MM.1S (cell line): ENCODE results near the gene TMEM156.
A peak's percentile ranks its signal among the peaks of the same experiment; 100 is the strongest.

Experiments
- DNase-seq: peaks from one replicate; pipeline ENCODE4 v3.0.0-alpha.2; 2015
- H2AFZ ChIP-seq: fragments of 300-600 bp; sonication (generic); 2 replicates; pipeline ENCODE4 v1.6.0; 2016; ENCODE audit warnings: antibody characterized with exemption, low read length
- H3F3A ChIP-seq: fragments of 300-600 bp; sonication (generic); 2 replicates; pipeline ENCODE4 v1.6.1; 2016; ENCODE audit warnings: mild to moderate bottlenecking, antibody characterized with exemption, low read length, moderate library complexity, mixed read lengths; ENCODE audit not compliant: insufficient read depth
- H3K27ac ChIP-seq: fragments of 300-600 bp; sonication (generic); 2 replicates; pipeline ENCODE4 v1.5.1; 2016; ENCODE audit warnings: mild to moderate bottlenecking, low read length
- H3K27me3 ChIP-seq: fragments of 300-600 bp; sonication (generic); replicated peaks from 2 replicates; pipeline ENCODE4 v1.6.0; 2016; ENCODE audit warnings: low read length; ENCODE audit not compliant: insufficient read depth
- H3K36me3 ChIP-seq: fragments of 300-600 bp; sonication (generic); replicated peaks from 2 replicates; pipeline ENCODE4 v1.6.1; 2016; ENCODE audit warnings: mild to moderate bottlenecking, low read length, mixed read lengths; ENCODE audit not compliant: insufficient read depth
- H3K4me1 ChIP-seq: fragments of 300-600 bp; sonication (generic); 2 replicates; pipeline ENCODE4 v1.6.1; 2016; ENCODE audit warnings: low read length, mixed read lengths
- H3K4me2 ChIP-seq: fragments of 300-600 bp; sonication (generic); 2 replicates; pipeline ENCODE4 v1.6.0; 2016; ENCODE audit warnings: low read depth, low read length
- H3K4me3 ChIP-seq: fragments of 300-600 bp; sonication (generic); 2 replicates; pipeline ENCODE4 v1.5.1; 2016; ENCODE audit warnings: low read length, mixed read lengths
- H3K79me2 ChIP-seq: fragments of 300-600 bp; sonication (generic); 2 replicates; pipeline ENCODE4 v1.6.1; 2016; ENCODE audit warnings: mixed run types, low read length, mixed read lengths
- H3K9ac ChIP-seq: fragments of 300-600 bp; sonication (generic); 2 replicates; pipeline ENCODE4 v1.6.1; 2016; ENCODE audit warnings: low read length, mixed read lengths
- H3K9me2 ChIP-seq: fragments of 300-600 bp; sonication (generic); replicated peaks from 2 replicates; pipeline ENCODE4 v1.6.1; 2016; ENCODE audit warnings: mild to moderate bottlenecking, low read length, mixed read lengths; ENCODE audit not compliant: insufficient read depth
- H3K9me3 ChIP-seq: fragments of 300-600 bp; sonication (generic); replicated peaks from 2 replicates; pipeline ENCODE4 v1.6.1; 2016; ENCODE audit warnings: mild to moderate bottlenecking, low read length, mixed read lengths; ENCODE audit not compliant: insufficient read depth
- H4K20me1 ChIP-seq: fragments of 300-600 bp; sonication (generic); 2 replicates; pipeline ENCODE4 v1.6.1; 2016; ENCODE audit warnings: mild to moderate bottlenecking, low read length, moderate library complexity, mixed read lengths; ENCODE audit not compliant: insufficient read depth
- EZH2 ChIP-seq: fragments of 300-600 bp; sonication (generic); optimal IDR thresholded peaks from 2 replicates; pipeline ENCODE3; 2017; ENCODE audit warnings: low read depth, mild to moderate bottlenecking, antibody characterized with exemption, low read length, mixed read lengths
- EZH2phosphoT487 ChIP-seq: fragments of 300-600 bp; sonication (generic); IDR thresholded peaks from 2 replicates; pipeline ENCODE4 v1.6.1; 2018; ENCODE audit warnings: antibody characterized with exemption, low read length
- TF ChIP-seq, protein P1 (sequence below): fragments of 300-600 bp; sonication (generic); IDR thresholded peaks from 2 replicates; pipeline ENCODE4 v1.5.1; 2016; ENCODE audit warnings: antibody characterized with exemption, low read length, mixed read lengths

Gene TMEM156

DNA sequence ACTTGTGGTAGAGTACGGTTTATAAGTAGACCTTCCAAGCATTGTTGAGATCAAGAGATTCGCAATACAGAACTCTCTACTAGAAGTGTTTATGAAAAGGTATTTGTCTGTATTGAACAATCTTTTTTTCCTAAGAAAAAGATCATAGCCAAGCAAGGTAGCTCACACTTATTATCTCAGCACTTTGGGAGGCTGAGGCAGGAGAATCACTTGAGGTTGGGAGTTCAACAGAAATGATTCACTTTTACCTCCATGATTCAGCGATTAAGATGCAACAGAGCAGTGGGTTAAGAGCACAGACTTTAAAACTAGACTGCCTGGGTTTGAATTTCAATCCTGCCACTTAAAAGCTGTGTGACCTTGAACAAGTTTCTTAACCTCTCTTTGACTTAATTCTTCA lies 74.3 kb downstream of the TMEM156 start:
- H2AFZ ChIP-seq: no peak overlapping the region
- peak overlapping the region; percentile 38; the same call in 1 of the 2 replicates for H3K4me2 ChIP-seq
- no peaks in the 10 kb centered on the region for H3K79me2 ChIP-seq
- no peak for DNase-seq
- H3K27ac ChIP-seq: no peak overlapping the region
- no peaks in the 10 kb centered on the region for H4K20me1 ChIP-seq
- H3K4me3 ChIP-seq: no peak overlapping the region
- no peak overlapping the region for H3K9ac ChIP-seq
- H3K9me3 ChIP-seq: no peaks in the 10 kb centered on the region
- TF ChIP-seq EZH2phosphoT487: no peak
- TF ChIP-seq, protein P1, sequence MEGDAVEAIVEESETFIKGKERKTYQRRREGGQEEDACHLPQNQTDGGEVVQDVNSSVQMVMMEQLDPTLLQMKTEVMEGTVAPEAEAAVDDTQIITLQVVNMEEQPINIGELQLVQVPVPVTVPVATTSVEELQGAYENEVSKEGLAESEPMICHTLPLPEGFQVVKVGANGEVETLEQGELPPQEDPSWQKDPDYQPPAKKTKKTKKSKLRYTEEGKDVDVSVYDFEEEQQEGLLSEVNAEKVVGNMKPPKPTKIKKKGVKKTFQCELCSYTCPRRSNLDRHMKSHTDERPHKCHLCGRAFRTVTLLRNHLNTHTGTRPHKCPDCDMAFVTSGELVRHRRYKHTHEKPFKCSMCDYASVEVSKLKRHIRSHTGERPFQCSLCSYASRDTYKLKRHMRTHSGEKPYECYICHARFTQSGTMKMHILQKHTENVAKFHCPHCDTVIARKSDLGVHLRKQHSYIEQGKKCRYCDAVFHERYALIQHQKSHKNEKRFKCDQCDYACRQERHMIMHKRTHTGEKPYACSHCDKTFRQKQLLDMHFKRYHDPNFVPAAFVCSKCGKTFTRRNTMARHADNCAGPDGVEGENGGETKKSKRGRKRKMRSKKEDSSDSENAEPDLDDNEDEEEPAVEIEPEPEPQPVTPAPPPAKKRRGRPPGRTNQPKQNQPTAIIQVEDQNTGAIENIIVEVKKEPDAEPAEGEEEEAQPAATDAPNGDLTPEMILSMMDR: no peak
- no peak for TF ChIP-seq EZH2
- no peaks in the 10 kb centered on the region for H3K36me3 ChIP-seq
- H3K9me2 ChIP-seq: no peaks in the 10 kb centered on the region
- no peaks in the 10 kb centered on the region for H3K27me3 ChIP-seq
- no peaks in the 10 kb centered on the region; the same call in 1 of the 2 replicates for H3F3A ChIP-seq
- H3K4me1 ChIP-seq: peaks cover 18% of the 10 kb centered on the region

DNA sequence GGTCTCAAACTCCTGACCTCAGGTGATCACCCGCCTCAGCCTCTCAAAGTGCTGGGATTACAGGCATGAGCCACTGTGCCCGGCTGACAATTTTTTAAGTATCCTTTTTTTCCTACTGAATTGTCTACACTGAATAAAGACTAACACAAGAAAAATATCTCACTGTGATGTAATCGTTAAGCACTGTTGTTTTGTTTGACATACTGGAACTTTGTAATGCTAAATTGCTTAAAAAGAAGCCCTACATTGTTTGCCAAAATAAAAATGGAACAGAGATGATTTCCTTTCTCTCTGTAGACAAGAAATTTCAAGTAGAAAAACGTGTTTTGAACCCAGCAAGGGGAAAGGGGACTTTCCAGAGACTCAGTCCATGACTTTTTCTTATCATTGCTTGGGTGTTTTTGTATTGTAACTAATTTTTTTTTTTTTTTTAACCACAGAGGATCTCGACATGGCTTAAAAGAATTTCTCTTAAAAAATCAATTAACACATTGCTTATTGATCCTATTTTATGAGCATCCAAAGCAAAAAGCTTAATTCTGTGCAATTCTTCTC lies 74.9 kb downstream of the TMEM156 start:
- Histone ChIP-seq H3K4me2 (0 out of 2 replicates have a peak overlapping the region, but pooled peaks have one; percentile 4), H3K9ac (no peak overlapping the region), H3K79me2 (no peaks in the 10 kb centered on the region), H3K9me3 (no peaks in the 10 kb centered on the region), H3K27ac (no peak overlapping the region), H3K27me3 (no peaks in the 10 kb centered on the region), H3K9me2 (no peaks in the 10 kb centered on the region), H3K4me1 (peaks cover 18% of the 10 kb centered on the region), H3K36me3 (no peaks in the 10 kb centered on the region), H4K20me1 (no peaks in the 10 kb centered on the region), H3F3A (no peaks in the 10 kb centered on the region; the same call in 1 of the 2 replicates), H2AFZ (no peak overlapping the region), H3K4me3 (no peak overlapping the region)
- TF ChIP-seq, protein P1: no peak
- TF ChIP-seq EZH2: no peak
- no peak for TF ChIP-seq EZH2phosphoT487
- peak; percentile 27 for DNase-seq

DNA sequence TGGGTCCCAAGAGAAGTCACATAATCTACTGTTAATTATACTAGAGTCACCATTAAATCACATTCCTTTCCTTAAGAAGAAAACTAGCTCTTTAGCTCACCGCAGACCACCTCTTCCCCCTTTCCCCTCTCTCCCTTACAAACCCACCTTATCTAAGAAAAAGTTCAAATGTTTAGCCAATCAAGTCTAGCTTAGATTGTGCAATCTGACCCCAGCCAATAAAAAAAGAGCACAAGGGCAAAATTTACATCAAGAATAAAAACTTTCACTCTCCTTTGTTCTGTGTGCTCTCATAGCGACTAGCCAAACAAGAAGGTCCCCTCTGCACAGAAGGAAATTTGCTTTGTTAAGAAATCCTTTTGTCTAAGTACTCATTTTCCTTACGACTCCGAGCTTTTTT lies 76.3 kb downstream of the TMEM156 start:
- H3K27me3 ChIP-seq: no peaks in the 10 kb centered on the region
- no peaks in the 10 kb centered on the region; the same call in 1 of the 2 replicates for H3F3A ChIP-seq
- peaks cover 18% of the 10 kb centered on the region for H3K4me1 ChIP-seq
- H3K9me3 ChIP-seq: no peaks in the 10 kb centered on the region
- H3K36me3 ChIP-seq: no peaks in the 10 kb centered on the region
- no peak overlapping the region for H3K4me2 ChIP-seq
- H4K20me1 ChIP-seq: no peaks in the 10 kb centered on the region
- DNase-seq: no peak
- H3K4me3 ChIP-seq: no peak overlapping the region
- H3K27ac ChIP-seq: no peak overlapping the region
- TF ChIP-seq, protein P1: no peak
- TF ChIP-seq EZH2: no peak
- TF ChIP-seq EZH2phosphoT487: no peak
- no peaks in the 10 kb centered on the region for H3K79me2 ChIP-seq
- no peak overlapping the region for H3K9ac ChIP-seq
- no peaks in the 10 kb centered on the region for H3K9me2 ChIP-seq
- no peak overlapping the region for H2AFZ ChIP-seq
